Posterior vena cava (tissue), 2 donors: ENCODE measurements around the gene MAN1A1. TPM values are rescaled to one million over a fixed set of nuclear protein-coding genes. Genes with fewer than 3 reads are reported as not detected.

Source experiments
- DNase-seq: peaks from one replicate; pipeline ENCODE4 v3.0.0-alpha.2; 2020; ENCODE audit warnings: low spot score
- intact Hi-C, 2 donors: fragments of 100-400 bp; cut with DNase I; formaldehyde crosslinking; loops; one replicate each; pipeline versions ENCODE4 v1.14.1 to v1.14.2; 2022 to 2023
- total RNA-seq, 2 donors: library from RNA; stranded (reverse); fragmentation: NEBNext Ultra II Directional; extraction: Animal tissue kit (Norgen Biotek cat#: 25700); gene quantifications; one replicate each; pipeline ENCODE4 v1.2.1, GENCODE V29; 2021
- donor health status: DM: yes; HTN: yes; CAD: no.
- donor health status: DM: yes; HTN: yes; CAD: no.

MAN1A1 gene
- total RNA-seq, 2 donors from 2014 or later, result 60.6 to 65.3 TPM

- no peak for DNase-seq
- intact Hi-C loops, result no loop called here
Observed at GRCh38 chr6:119256978-119257462, 92.5 kb downstream of the MAN1A1 start.

- intact Hi-C loops, result no loop called here
- no peak for DNase-seq
Observed at GRCh38 chr6:119256392-119256791, 93.2 kb downstream of the MAN1A1 start.

GRCh38 chr6:119255492-119255891 is 94.1 kb downstream of the MAN1A1 start:
- intact Hi-C loops, result no loop called here
- no peak for DNase-seq

GRCh38 chr6:119250036-119250435 is 99.5 kb downstream of the MAN1A1 start:
- intact Hi-C loops, result no loop called here
- DNase-seq, result no peak

- intact Hi-C loops, result no loop called here
- DNase-seq, result no peak
Observed at GRCh38 chr6:119249319-119249718, 100.2 kb downstream of the MAN1A1 start.

- DNase-seq, result no peak
- intact Hi-C loops, result no loop called here
Observed at GRCh38 chr6:119247504-119247903, 102.1 kb downstream of the MAN1A1 start.

GRCh38 chr6:119243657-119244056 is 105.9 kb downstream of the MAN1A1 start:
- DNase-seq, result no peak
- intact Hi-C loops, result no loop called here

- DNase-seq, result no peak
- intact Hi-C loops, result no loop called here
Observed at GRCh38 chr6:119243037-119243436, 106.5 kb downstream of the MAN1A1 start.

GRCh38 chr6:119241540-119242309 is 107.8 kb downstream of the MAN1A1 start:
- intact Hi-C loops, result no loop called here
- no peak for DNase-seq

GRCh38 chr6:119241111-119241465 is 108.5 kb downstream of the MAN1A1 start:
- no peak for DNase-seq

GRCh38 chr6:119240257-119241110 is 109.1 kb downstream of the MAN1A1 start:
- intact Hi-C loops, result no loop called here
- DNase-seq, result no peak

More at GRCh38 chr6:119241111-119241465, 108.5 kb downstream of the MAN1A1 start:
- intact Hi-C loops, result no loop called here

GRCh38 chr6:119237177-119237715 is 112.3 kb downstream of the MAN1A1 start:
- intact Hi-C loops, result no loop called here
- no peak for DNase-seq

GRCh38 chr6:119234941-119235340 is 114.6 kb downstream of the MAN1A1 start:
- DNase-seq, result no peak
- intact Hi-C loops, result no loop called here

GRCh38 chr6:119234457-119234856 is 115.1 kb downstream of the MAN1A1 start:
- intact Hi-C loops, result no loop called here
- no peak for DNase-seq

GRCh38 chr6:119233312-119233984 is 116.1 kb downstream of the MAN1A1 start:
- no peak for DNase-seq
- intact Hi-C loops, result no loop called here

GRCh38 chr6:119231394-119231793 is 118.2 kb downstream of the MAN1A1 start:
- intact Hi-C loops, result no loop called here
- DNase-seq, result no peak

GRCh38 chr6:119230160-119230559 is 119.4 kb downstream of the MAN1A1 start:
- no peak for DNase-seq
- intact Hi-C loops, result no loop called here

- no peak for DNase-seq
- intact Hi-C loops, result no loop called here
Observed at GRCh38 chr6:119227377-119227776, 122.2 kb downstream of the MAN1A1 start.

GRCh38 chr6:119226089-119226488 is 123.5 kb downstream of the MAN1A1 start:
- DNase-seq, result no peak
- intact Hi-C loops, result no loop called here
